Gastrocnemius medialis (tissue), 4 donors: ENCODE results near the gene SMIM28.

ENCODE experiments used
- CTCF ChIP-seq, 5 experiments: fragments of 450-650 bp in 3 of 5; fragments of 200-600 bp in 2 of 5; sonication (generic) in 2 of 5; IDR thresholded peaks in 4 of 5; conservative IDR thresholded peaks in 1 of 5; 1 replicate in 4 of 5; 2 replicates in 1 of 5; pipeline ENCODE4 v1.5.1; 2016 to 2019; ENCODE audit warnings: antibody characterized with exemption in 5 of 5, mild to moderate bottlenecking in 3 of 5, moderate library complexity in 3 of 5
- POLR2A ChIP-seq, 2 donors: fragments of 450-650 bp; IDR thresholded peaks; one replicate each; pipeline ENCODE4 v1.6.1; 2017; ENCODE audit warnings: antibody characterized with exemption in 2 of 2, mild to moderate bottlenecking in 2 of 2, moderate library complexity in 2 of 2

GRCh38 chr6:138418118-138418742 lies 40.5 kb downstream of the SMIM28 start:
- no peak for TF ChIP-seq CTCF (IDR thresholded peaks at IDR 0.05 in 4 of 5, conservative IDR thresholded peaks at IDR 0.05 in 1 of 5)
- no peak for TF ChIP-seq POLR2A (IDR thresholded peaks at IDR 0.05)
